GM18520 (cell line): ENCODE measurements around the gene PMM2.
A peak's percentile ranks its signal among the peaks of the same experiment; 100 is the strongest.
"Not testable (repeated sequence)": the region's sequence is repeated elsewhere in the genome, so short reads cannot be mapped to it uniquely, and the experiment has no call there.

Experiments
- ATAC-seq: cut with Tn5 transposase; IDR thresholded peaks from one replicate; pipeline ENCODE4 v1.9.1; 2021; ENCODE audit not compliant: unreplicated experiment

The PMM2 gene

GRCh38 chr16:8816967-8817655, 19.5 kb downstream of the PMM2 start:
- ATAC-seq = no peak

GRCh38 chr16:8818504-8819270, 21.0 kb downstream of the PMM2 start:
- peak; percentile 80 for ATAC-seq

DNA sequence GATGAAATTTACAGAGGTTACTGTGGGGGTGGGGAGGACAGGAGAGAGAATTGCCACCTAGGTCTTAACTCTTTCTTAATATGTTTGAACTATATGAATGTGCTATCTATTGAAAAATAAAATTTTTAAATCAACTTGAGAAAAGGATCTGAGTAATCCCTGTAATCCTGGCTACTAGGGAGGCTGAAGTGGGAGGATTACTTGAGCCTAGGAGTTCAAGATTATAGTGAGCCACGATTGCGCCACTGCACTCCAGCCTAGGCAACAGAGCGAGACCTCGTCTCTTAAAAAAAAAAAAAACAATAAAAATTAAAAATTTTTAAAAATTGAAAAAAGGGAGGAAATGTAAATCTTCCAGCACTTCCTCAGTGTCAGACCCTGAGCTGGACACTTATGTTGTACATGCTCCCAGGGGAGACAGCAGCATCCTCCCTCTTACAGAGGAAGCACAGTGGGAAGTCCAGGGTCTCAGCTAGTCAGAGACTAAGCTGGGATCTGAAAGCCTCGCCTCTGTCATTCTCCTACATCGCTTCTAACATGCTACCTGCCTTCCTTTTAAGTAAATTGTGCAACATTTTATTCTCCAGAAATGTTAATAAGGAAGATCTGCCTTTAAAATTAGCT, 21.9 kb downstream of the PMM2 start:
- ATAC-seq = no peak

GRCh38 chr16:8822403-8822802, 24.8 kb downstream of the PMM2 start:
- no peak for ATAC-seq

GRCh38 chr16:8826278-8826879, 28.7 kb downstream of the PMM2 start:
- no peak for ATAC-seq

DNA sequence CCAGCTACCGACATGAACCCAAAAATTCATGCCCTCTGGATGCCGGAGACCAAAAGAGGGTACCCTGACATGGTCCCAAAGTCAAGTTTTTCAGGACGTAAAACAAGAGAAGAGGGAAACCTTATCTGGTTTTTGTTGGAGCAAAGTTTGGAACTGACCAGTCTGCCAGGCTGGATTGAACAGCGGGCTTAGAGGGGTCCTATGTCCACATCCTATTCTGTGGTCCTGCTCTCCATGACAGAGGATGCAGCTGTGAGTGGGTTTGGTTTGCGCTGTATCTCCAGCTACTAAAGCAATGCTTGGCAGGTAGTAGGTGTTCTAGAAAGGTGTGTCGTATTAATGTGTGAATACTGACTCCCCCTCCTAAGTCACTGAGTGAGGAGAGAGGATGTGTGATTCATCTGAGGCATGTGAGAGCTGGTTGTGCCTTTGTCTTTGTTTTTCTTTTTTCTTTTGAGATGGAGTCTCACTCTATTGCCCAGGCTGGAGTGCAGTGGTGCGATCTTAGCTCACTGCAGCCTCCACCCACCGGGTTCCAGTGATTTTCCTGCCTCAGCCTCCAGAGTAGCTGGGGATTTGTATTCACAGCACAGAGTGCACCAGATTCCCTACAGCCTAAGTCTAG, 31.0 kb downstream of the PMM2 start:
- ATAC-seq = no peak

DNA sequence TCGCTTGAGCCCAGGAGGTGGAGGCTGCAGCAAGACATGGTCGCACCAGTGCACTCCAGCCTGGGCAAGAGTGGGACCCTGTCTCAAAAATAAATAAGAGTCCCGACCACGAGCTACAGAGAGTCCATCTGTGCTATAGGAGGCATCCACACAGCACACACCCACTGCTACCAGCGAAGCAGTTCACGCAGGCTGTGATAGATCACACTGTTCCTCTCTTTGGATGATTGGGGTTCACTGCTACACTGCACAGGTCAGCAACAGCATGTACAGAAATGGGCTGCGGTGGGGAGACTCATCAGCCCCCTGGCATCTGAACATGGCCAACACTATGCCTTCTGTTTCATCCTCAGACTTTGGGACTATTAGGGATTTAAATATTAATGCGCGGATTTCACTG, 33.8 kb downstream of the PMM2 start:
- no peak for ATAC-seq

- no peak for ATAC-seq
Observed at GRCh38 chr16:8831871-8832716, 34.5 kb downstream of the PMM2 start.

GRCh38 chr16:8832717-8833105, 35.1 kb downstream of the PMM2 start:
- no peak for ATAC-seq

DNA sequence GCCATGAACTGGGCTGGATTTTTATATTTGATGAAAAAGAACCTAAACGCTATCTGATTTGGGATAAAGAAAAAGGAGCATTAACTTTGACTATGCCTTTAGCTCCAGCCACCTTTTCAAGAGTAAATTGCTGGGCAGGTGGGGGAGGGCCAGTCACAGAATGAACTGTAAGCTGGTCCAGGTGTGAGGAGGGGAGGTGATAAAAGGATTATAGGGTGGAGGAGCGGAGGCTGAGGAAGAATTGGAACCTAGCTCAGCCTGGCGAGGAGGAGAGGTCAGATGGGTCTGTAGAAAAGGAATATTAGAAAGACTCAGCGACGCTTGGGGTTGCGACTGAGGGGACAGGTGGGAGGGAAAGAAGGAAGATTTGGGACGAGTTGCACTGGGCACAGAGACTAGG, 39.2 kb downstream of the PMM2 start:
- ATAC-seq = not testable (repeated sequence)

- not testable (repeated sequence) for ATAC-seq
Observed at GRCh38 chr16:8837594-8837993, 40.0 kb downstream of the PMM2 start.

GRCh38 chr16:8842016-8842415, 44.4 kb downstream of the PMM2 start:
- not testable (repeated sequence) for ATAC-seq

DNA sequence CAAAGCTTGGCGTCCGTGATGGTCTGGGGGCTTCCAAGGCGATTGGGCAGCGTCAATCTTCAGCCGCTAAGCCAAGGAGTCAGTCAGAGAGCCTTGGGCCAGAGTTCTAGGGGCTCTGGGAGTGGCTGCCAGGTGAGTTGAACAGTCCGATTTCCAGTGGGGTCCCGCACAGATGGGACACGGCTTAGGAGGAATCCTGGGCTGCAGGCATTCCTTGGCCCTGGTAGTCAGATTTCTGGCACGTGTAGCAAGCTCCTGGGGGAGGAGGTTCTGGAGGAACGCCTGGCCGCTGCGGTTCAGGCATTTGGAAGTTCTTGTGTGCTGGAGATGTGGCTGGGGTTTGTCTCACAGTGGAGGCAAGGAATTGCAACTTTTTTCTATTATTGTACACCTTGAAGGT, 45.7 kb downstream of the PMM2 start:
- not testable (repeated sequence) for ATAC-seq

- no peak for ATAC-seq
Observed at GRCh38 chr16:8845699-8846298, 48.2 kb downstream of the PMM2 start.

DNA sequence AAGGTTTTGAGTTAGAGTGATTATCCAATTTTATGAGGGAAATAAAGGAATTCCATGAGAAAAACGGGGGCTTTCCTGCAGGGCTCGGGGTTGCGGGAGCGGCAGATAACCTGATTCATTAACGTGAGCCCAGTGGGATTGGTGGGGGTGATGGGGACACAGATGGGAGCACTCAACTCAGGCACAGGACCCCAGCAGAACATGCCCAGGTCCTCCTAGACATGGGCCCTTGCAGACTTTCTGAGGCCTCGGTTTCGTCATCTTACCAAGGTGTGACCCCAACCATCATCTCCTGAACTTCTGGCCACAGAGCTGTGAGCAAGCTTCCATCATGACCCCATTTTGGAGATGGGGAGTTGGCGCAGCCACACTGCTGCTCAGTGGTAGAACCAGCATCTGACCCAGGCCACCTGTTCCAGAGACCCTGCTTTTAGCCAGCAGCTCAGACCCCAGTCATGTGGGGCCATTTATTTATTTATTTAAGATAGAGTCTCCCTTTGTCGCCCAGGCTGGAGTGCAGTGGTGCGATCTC, 48.8 kb downstream of the PMM2 start:
- no peak for ATAC-seq

GRCh38 chr16:8847145-8847544, 49.5 kb downstream of the PMM2 start:
- no peak for ATAC-seq

DNA sequence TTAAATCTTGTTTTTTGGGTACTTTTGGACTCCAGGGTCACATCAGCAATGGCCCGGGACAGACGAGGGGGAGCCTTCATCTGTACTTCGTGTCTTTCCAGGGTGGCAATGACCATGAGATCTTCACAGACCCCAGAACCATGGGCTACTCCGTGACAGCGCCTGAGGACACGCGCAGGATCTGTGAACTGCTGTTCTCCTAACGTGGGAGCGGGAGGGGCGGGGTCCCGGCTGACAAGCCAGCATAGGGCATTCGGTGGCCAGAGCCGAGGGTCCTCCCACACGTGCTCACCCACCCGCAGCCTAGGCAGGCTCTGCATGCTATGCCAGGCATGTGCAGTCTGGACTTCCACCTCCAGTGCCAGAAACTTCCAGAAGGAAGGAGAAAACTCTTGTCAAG, 50.0 kb downstream of the PMM2 start:
- ATAC-seq = no peak

- no peak for ATAC-seq
Observed at GRCh38 chr16:8848231-8848938, 50.7 kb downstream of the PMM2 start.

GRCh38 chr16:8848939-8849391, 51.3 kb downstream of the PMM2 start:
- ATAC-seq = no peak
